Measurements from ENCODE around the gene HOGA1.

GRCh38 chr10:97584060-97584797, at the start of gene HOGA1:
- no peak for TF ChIP-seq CTCF (IDR thresholded peaks at IDR 0.05)
- no peak for TF ChIP-seq POLR2A (IDR thresholded peaks at IDR 0.05)

All from testis (tissue), 2 donors.